Endothelial cell of umbilical vein (primary cell): ENCODE measurements around the gene SPRED3. TPM values are rescaled to one million over a fixed set of nuclear protein-coding genes. Genes with fewer than 3 reads are reported as not detected.

Experiments
- BruUV-seq: library from RNA; stranded (reverse); fragments of 400-500 nt; replicated peaks from 2 replicates; lab custom pipeline; 2021; lab: Mats Ljungman, UMichigan
- CTCF ChIA-PET: fragments of 300-600, 350-600 bp; sonication (Branson Sonifier 250); formaldehyde crosslinking; loops from one replicate; lab custom pipeline; 2021; ENCODE audit warnings: antibody characterized with exemption, inconsistent platforms; lab: Charles Lee
- POLR2A ChIA-PET: fragments of 300-600, 350-600 bp; sonication (Branson Sonifier 250); formaldehyde crosslinking; loops from one replicate; lab custom pipeline; 2021; ENCODE audit warnings: antibody characterized with exemption, inconsistent platforms; lab: Charles Lee
- DNase-seq: peaks from one replicate; pipeline ENCODE4 v3.0.0-alpha.2; 2011; ENCODE audit warnings: low read depth, low spot score
- FAIRE-seq: peaks from 2 replicates; lab custom pipeline; 2011; peaks lifted over from hg19 to GRCh38; lab: Jason Lieb, UNC
- H2AFZ ChIP-seq: 2 replicates; pipeline ENCODE4 v1.6.0; 2012; ENCODE audit warnings: low read depth, low read length, control low read depth, inconsistent platforms
- H3K27ac ChIP-seq: 2 replicates; pipeline ENCODE4 v1.5.1; 2011; ENCODE audit warnings: low read depth, mild to moderate bottlenecking, control low read depth, low read length, moderate library complexity; ENCODE audit not compliant: insufficient read depth
- H3K27me3 ChIP-seq, 2 experiments: 2 replicates each; pipeline versions ENCODE4 v1.6.0 to v1.6.1; 2011; ENCODE audit warnings: low read length in 2 of 2, mixed read lengths in 1 of 2; ENCODE audit not compliant: control insufficient read depth in 2 of 2, insufficient read depth in 2 of 2
- H3K36me3 ChIP-seq, 2 experiments: 2 replicates in 1 of 2; 3 replicates in 1 of 2; pipeline ENCODE4 v1.5.1; 2011; ENCODE audit warnings: low read length in 2 of 2, mild to moderate bottlenecking in 1 of 2, moderate library complexity in 1 of 2; ENCODE audit not compliant: control insufficient read depth in 2 of 2, insufficient read depth in 2 of 2; ENCODE audit errors: extremely low read depth in 1 of 2
- H3K4me1 ChIP-seq: 3 replicates; pipeline ENCODE4 v1.5.1; 2011; ENCODE audit warnings: mild to moderate bottlenecking, low read length; ENCODE audit not compliant: control insufficient read depth, insufficient read depth; ENCODE audit errors: extremely low read depth
- H3K4me2 ChIP-seq: 2 replicates; pipeline ENCODE4 v1.6.1; 2011; ENCODE audit warnings: low read length, control low read depth, mixed read lengths; ENCODE audit not compliant: insufficient read depth
- H3K4me3 ChIP-seq, 3 experiments: fragments of 200-600 bp in 1 of 3; sonication (generic), shearing (Covaris generic) in 1 of 3; replicated peaks in 1 of 3; 2 replicates each; pipeline ENCODE4 v1.5.1; 2011 to 2016; ENCODE audit warnings: control low read depth in 3 of 3, low read length in 3 of 3, mild to moderate bottlenecking in 2 of 3, inconsistent platforms in 1 of 3, low read depth in 1 of 3, moderate library complexity in 1 of 3; ENCODE audit not compliant: insufficient read depth in 1 of 3
- H3K79me2 ChIP-seq: 2 replicates; pipeline ENCODE4 v1.6.0; 2012; ENCODE audit warnings: low read length, inconsistent platforms; ENCODE audit not compliant: control insufficient read depth, insufficient read depth
- H3K9ac ChIP-seq: replicated peaks from 2 replicates; pipeline ENCODE3; 2011; ENCODE audit warnings: low read length, control low read depth; ENCODE audit not compliant: insufficient read depth; ENCODE audit errors: extremely low read depth
- H3K9me1 ChIP-seq: replicated peaks from 3 replicates; pipeline ENCODE4 v1.6.0; 2011; ENCODE audit warnings: mild to moderate bottlenecking, low read length; ENCODE audit not compliant: control insufficient read depth, insufficient read depth; ENCODE audit errors: extremely low read depth
- H3K9me3 ChIP-seq: replicated peaks from 2 replicates; pipeline ENCODE4 v1.5.1; 2012; ENCODE audit warnings: low read length, inconsistent platforms; ENCODE audit not compliant: control insufficient read depth, insufficient read depth
- H4K20me1 ChIP-seq: replicated peaks from 2 replicates; pipeline ENCODE3; 2011; ENCODE audit warnings: mild to moderate bottlenecking, low read length; ENCODE audit not compliant: control insufficient read depth, insufficient read depth; ENCODE audit errors: extremely low read depth
- CTCF ChIP-seq, 2 donors: IDR thresholded peaks; 1 replicate in 1 of 2; 2 replicates in 1 of 2; pipeline ENCODE4 v1.5.1; 2011; ENCODE audit warnings: low read length in 2 of 2, mild to moderate bottlenecking in 2 of 2, moderate library complexity in 2 of 2, control low read depth in 1 of 2, inconsistent platforms in 1 of 2, low read depth in 1 of 2; ENCODE audit not compliant: insufficient read depth in 1 of 2; ENCODE audit errors: extremely low read depth in 1 of 2
- EZH2 ChIP-seq: IDR thresholded peaks from 2 replicates; pipeline ENCODE4 v1.6.1; 2012; ENCODE audit warnings: borderline replicate concordance, low read depth, mild to moderate bottlenecking, moderate library complexity, low read length, inconsistent platforms; ENCODE audit not compliant: severe bottlenecking
- FOS ChIP-seq: IDR thresholded peaks from 2 replicates; pipeline ENCODE4 v1.6.1; 2011; ENCODE audit warnings: mild to moderate bottlenecking, low read length, moderate library complexity, borderline replicate concordance; ENCODE audit not compliant: insufficient read depth
- GATA2 ChIP-seq: IDR thresholded peaks from 2 replicates; pipeline ENCODE4 v1.7.0; 2011; ENCODE audit warnings: low read depth, mild to moderate bottlenecking, moderate library complexity, mixed read lengths, low read length; ENCODE audit not compliant: insufficient read length, insufficient read depth
- JUN ChIP-seq: IDR thresholded peaks from 2 replicates; pipeline ENCODE4 v1.6.1; 2011; ENCODE audit warnings: borderline replicate concordance, low read depth; ENCODE audit not compliant: insufficient read length, insufficient read depth
- MAX ChIP-seq: IDR thresholded peaks from 2 replicates; pipeline ENCODE4 v1.6.1; 2011; ENCODE audit not compliant: insufficient read depth, insufficient read length
- MYC ChIP-seq: IDR thresholded peaks from one replicate; pipeline ENCODE4 v1.6.1; 2011; ENCODE audit warnings: mild to moderate bottlenecking, low read depth, low read length
- POLR2A ChIP-seq: IDR thresholded peaks from 2 replicates; pipeline ENCODE4 v1.6.1; 2012; ENCODE audit warnings: low read depth, mild to moderate bottlenecking, control low read depth, low read length
- POLR2AphosphoS5 ChIP-seq: IDR thresholded peaks from 2 replicates; pipeline ENCODE4 v1.6.1; 2012; ENCODE audit warnings: low read depth, mild to moderate bottlenecking, control low read depth, low read length, moderate library complexity; ENCODE audit not compliant: insufficient read depth
- dilution Hi-C: fragments of 300-500 bp; cut with MboI; formaldehyde crosslinking; loops from one replicate; pipeline ENCODE4 v1.15.0; 2019; ENCODE audit warnings: low sequenced_read_pairs; ENCODE audit not compliant: extremely low pct_ligation_motif_present
- intact Hi-C: fragments of 100-400 bp; cut with micrococcal nuclease; formaldehyde crosslinking; loops from one replicate; pipeline ENCODE4 v1.10.0; 2022
- polyA plus RNA-seq, 4 experiments: library from polyadenylated mRNA; depleted of rRNA in 3 of 4; stranded (reverse) in 3 of 4; unstranded in 1 of 4; fragments of >200 nt; gene quantifications; 2 replicates each; pipeline versions ENCODE4 v1.2.1 to v1.2.3, GENCODE V29; 2011 to 2012; ENCODE audit warnings: missing spikeins in 1 of 4
- total RNA-seq: library from RNA; stranded (reverse); gene quantifications from 2 replicates; pipeline ENCODE4 v1.2.3, GENCODE V29; 2021

The SPRED3 gene
- total and polyA plus RNA-seq, 2 donors (not counting 3 experiments of a cell fraction or from before 2014, with no cell fraction given): 5.7 to 15.7 TPM

DNA sequence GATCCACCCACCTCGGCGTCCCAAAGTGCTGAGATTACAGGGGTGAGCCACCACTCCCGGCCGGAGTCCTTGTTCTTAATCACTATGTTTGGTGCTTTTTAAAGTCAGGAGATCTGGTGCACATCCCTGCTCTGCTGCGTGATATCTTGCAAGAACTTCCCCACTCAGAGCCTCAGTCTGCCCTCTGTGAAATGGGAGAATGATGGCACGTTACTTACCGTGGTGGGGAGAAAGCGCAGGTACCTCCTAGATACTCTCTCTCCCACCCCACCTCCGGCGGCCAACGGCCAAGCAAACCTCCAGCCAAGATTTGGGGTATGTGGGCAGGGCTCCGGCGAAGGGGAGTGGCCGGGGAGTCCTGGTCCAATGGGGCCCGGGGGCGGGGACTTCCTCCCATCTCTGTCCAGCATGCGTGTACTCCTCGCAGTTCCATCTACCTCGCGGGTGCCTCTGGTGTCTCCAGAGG is 44.8 kb downstream of the SPRED3 start, which contains the start of gene RYR1:
RYR1 (plus strand) TSS at position 424 of the 466 bp plus-strand sequence. CDS start 139 bp downstream, outside the sequence.
- H3K36me3 ChIP-seq: no peaks in the 10 kb centered on the region
- CTCF ChIA-PET: no interaction called here
- H3K27me3 ChIP-seq: peaks cover 4 to 5% of the 10 kb centered on the region in 2 experiments
- H3K9me3 ChIP-seq: no peaks in the 10 kb centered on the region
- no peaks in the 10 kb centered on the region for H3K4me1 ChIP-seq
- no TSS peak for BruUV-seq
- dilution Hi-C loops (no loop called here), intact Hi-C loops (no loop called here)
- TF ChIP-seq EZH2: no peak
- no peak for TF ChIP-seq FOS
- no peak for TF ChIP-seq MYC
- TF ChIP-seq POLR2AphosphoS5: no peak
- TF ChIP-seq MAX: no peak
- TF ChIP-seq POLR2A: no peak
- no peak for TF ChIP-seq GATA2
- TF ChIP-seq CTCF (IDR thresholded peaks at IDR 0.05; ENCODE audit: extremely low read depth in 1 of 2, insufficient read depth in 1 of 2, low read depth in 1 of 2, low read length in 2 of 2): no peak
- no peak for TF ChIP-seq JUN
- no peaks in the 10 kb centered on the region for H3K79me2 ChIP-seq
- no peak within 1 kb of the TSS for H2AFZ ChIP-seq
- H3K27ac ChIP-seq: no peak within 1 kb of the TSS
- H4K20me1 ChIP-seq: no peaks in the 10 kb centered on the region
- DNase-seq (no peak), FAIRE-seq (no peak)
- H3K9ac ChIP-seq: no peak within 1 kb of the TSS
- POLR2A ChIA-PET: no interaction called here
- no peaks in the 10 kb centered on the region for H3K9me1 ChIP-seq
- H3K4me2 ChIP-seq: no peak within 1 kb of the TSS
- H3K4me3 ChIP-seq: no peak within 1 kb of the TSS
